HG03354 (cell line): ENCODE data around the gene RRP8.

Source experiments
- ATAC-seq: cut with Tn5 transposase; IDR thresholded peaks from one replicate; pipeline ENCODE4 v1.9.1; 2021; ENCODE audit warnings: mild to moderate bottlenecking; ENCODE audit not compliant: unreplicated experiment, poor library complexity, severe bottlenecking

Gene RRP8

DNA sequence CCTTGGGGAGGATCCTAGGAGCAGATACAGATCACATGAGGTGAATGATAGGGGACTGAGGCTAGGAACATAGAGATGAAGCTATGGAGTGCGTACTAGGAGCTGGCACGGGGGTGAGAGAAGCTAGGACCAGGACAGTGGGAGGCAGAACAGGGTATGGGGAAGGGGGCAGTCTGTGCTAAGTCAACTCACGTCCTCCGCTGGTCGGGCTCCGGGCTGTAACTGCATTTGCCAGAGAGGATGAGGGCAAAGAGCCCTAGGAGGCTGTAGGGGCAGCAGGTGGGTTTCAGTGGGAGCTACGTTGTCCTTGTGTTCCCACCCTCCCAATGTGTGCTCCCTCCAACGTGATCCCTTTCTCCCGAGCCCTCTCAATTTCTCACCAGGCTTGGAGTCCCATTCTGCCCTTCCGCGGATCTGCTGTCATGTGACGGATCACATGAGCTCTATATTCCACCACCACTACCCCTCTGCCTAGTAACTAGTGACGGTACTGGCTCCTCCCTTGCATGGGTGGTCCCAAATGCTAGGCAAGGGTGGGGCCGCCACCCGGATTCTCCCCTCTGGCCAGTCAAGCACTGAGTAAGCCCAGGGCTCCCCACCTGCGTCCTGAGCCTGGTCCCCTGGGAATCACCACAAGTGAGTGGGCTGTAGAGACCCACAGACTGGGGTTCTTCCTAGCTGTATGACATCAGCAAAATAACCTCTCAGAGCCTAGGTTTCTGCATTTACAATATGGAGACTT is 15.8 kb upstream of the RRP8 start, which contains the start of gene TPP1:
Gene TPP1 (minus strand): TSS at position 419 of the 742 bp plus-strand sequence. CDS start 22 bp downstream, at position 397.
- peak; percentile 99 for ATAC-seq

DNA sequence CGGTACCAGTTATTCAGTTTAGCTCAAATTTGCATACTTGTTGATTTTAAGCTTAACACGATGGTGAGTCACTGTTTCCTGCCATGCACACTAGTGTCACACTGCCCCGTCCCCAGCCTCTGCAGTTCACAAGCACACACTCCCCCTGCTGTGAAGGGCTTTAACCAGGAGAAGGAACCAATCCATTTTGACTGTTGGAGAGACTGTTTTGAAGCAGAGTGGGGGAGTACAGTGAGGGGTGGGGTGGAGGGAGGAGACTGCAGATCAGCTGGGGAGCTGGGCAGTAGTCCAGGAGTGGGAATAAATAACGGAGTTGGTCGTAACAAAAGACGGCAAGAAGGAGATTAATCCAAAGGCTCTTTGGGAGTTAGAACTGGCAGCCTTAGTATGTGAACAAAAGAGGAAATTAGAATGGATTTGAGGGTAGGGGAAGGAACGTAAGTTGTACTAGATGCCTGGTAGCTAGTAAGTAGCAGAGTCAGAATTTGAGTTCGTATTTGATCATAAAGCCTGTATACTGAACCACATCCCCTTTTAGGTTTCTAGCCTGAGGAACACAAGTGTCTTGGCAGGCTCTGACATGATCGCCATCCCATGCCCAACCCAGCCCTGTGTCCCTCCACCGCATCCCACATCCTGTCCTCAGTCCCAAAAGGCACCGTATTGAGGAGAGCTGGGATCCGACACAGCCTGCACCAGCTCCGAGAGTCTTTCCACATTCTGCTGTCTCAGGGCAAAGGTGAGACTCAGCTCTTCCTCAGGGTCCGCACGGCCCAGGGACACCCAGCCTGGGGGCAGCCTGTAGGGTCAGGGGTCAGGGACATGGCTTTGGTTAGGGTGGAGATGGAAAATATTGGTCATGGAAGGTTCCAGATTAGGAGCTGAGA is 14.9 kb upstream of the RRP8 start:
- ATAC-seq: peak; percentile 24

DNA sequence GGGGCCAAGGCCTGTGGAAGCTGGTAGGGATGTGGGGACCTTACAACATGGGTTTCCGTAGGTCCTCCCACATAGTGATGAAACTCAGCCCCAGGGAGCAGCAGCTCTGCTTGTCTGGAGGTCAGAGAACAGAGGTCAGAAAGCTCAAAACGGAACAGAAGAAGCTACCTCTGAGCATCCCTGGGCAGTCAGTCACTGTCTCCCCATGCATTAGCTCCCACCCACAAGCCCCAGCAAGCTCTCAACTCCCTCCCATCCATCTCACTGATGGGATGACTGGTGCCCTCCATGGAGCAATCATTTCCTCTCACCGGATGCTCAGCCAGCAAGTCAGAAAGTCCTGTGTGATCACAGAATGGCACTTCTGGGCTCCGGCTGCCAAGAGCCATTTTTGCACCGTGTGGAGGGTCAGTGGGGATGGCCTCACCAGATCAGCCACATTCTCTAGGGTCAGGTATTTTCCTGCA is 13.9 kb upstream of the RRP8 start:
- ATAC-seq: no peak

DNA sequence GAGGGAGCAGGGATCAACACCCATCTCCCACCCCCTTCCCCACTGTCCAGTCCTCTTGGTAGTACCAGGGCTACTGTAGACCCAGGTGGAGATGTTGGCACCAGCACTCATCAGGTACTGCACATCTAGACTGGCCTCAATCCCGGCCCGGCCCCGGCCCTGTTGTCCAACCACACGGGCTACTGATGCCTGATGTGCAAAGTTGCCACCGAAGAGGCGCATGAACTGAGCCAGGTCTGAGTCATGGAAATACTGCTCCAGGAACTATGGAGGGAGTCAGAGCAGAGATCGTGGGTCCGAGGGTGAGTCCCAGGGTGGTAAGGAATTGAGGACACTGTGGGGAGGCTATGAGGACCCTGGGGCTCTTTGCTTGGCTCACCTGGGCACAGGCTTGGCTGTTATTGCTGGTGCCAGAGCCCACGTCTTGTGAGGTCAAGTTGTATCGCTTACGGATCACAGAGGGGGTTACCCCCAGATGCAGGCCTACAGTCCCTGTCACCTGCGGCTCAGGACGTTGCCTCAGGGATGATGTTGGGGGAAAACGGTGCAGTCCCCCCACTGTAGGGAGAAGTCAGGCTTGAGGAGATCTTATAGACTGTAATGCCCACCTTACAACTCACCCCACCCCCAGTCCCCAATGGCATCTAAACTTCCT is 13.3 kb upstream of the RRP8 start:
- no peak for ATAC-seq

DNA sequence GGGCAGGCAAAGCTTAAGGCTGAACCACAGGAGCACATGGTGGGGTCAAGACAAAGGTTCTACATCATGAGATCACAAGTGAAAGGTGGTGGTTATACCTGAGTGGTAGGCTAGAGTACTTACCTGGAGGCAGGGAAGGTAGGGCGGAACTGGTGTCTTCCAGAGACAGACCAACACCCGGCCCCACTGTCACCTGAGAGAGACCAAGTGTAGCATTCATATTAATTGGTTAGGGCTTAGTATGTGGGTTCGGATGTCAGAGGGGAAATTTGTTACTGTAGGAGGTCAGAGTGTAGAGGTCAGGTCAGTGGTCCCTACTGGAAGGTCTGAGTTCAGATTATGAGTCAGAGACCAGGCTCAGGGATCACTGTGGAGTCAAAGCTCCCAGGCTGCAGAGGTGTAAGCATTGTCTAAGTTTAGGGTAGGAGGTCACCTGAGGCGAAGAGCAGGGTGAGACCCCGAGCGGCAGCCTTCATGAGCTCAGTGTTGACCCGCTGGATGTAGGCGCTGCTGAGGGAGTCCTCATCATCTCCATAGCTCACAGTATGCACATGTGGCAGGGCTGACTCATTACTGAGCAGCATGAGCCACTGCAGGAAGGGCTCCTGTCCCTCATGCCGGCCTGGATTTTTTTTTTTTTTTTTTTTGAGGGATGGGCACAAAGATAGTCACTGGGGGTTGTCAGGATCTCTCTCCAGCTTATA is 12.6 kb upstream of the RRP8 start:
- ATAC-seq: no peak

GRCh38 chr11:6615046-6615445 is 11.6 kb upstream of the RRP8 start:
- no peak for ATAC-seq

- no peak for ATAC-seq
These were observed 11.0 kb upstream of the RRP8 start for GRCh38 chr11:6614446-6614845.

GRCh38 chr11:6613496-6613895 is 10.1 kb upstream of the RRP8 start:
- no peak for ATAC-seq

- ATAC-seq: peak; percentile 91
These were observed 9.0 kb upstream of the RRP8 start, which contains the start of gene TAF10 for GRCh38 chr11:6612213-6613041. TSS of gene TAF10 (minus strand) at chr11:6612216. CDS start at chr11:6612189, 27 bp downstream.

GRCh38 chr11:6611963-6612212 is 8.5 kb upstream of the RRP8 start:
- peak; percentile 24 for ATAC-seq

- no peak for ATAC-seq
These were observed 7.9 kb upstream of the RRP8 start for GRCh38 chr11:6611092-6611962.

GRCh38 chr11:6610591-6610990 is 7.2 kb upstream of the RRP8 start:
- no peak for ATAC-seq

- ATAC-seq: no peak
These were observed 6.1 kb upstream of the RRP8 start for GRCh38 chr11:6609502-6610015.

DNA sequence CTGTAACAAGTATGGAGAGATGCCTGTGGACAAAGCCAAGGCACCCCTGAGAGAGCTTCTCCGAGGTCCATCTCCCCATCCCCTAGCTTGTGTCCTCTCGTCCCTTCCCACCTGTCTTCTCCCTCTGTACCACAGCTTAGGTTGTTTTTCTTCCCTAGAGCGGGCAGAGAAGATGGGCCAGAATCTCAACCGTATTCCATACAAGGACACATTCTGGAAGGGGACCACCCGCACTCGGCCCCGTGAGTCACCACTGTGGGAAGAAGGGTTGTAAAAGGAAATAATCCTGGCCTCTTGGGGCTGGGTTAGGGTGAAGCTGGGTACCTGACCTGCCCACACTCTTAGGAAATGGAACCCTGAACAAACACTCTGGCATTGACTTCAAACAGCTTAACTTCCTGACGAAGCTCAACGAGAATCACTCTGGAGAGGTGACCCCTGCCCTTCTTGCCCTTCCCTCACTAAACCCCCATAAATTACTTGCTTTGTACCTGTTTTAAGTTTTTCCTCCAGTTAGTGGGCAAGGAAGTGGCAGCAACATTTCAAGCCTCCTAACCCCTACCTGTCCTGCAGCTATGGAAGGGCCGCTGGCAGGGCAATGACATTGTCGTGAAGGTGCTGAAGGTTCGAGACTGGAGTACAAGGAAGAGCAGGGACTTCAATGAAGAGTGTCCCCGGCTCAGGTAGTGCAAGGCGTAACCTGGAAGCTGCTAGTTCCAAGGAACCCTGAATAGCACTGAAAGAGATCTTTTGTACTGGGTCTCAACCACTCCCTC is 5.5 kb upstream of the RRP8 start:
- no peak for ATAC-seq

DNA sequence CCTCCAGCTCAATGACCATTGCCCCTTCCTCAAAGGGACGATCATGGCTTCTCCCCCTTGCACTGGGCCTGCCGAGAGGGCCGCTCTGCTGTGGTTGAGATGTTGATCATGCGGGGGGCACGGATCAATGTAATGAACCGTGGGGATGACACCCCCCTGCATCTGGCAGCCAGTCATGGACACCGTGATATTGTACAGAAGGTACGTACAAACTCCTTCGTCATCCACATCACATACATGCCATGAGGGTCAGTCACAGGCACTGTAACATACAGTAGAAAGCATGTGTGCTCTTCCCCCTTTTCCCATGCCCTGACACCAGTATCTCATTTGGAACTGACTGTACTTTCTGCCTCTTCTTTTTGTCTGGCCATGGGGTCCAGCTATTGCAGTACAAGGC is 4.6 kb upstream of the RRP8 start:
- ATAC-seq: no peak

GRCh38 chr11:6607190-6607795 is 3.9 kb upstream of the RRP8 start:
- ATAC-seq: no peak
